H1 (cell line): Measurements from ENCODE around the gene SMIM13. TPM values are rescaled to one million over a fixed set of nuclear protein-coding genes. Genes with fewer than 3 reads are reported as not detected.

Source experiments
- CTCF ChIA-PET: fragments of 300-600 bp; sonication (Branson Sonifier 250); formaldehyde crosslinking; loops from one replicate; lab custom pipeline; 2021; ENCODE audit not compliant: partially characterized antibody; lab: Charles Lee
- POLR2A ChIA-PET: fragments of 300-600 bp; sonication (Branson Sonifier 250); formaldehyde crosslinking; loops from one replicate; lab custom pipeline; 2021; ENCODE audit warnings: inconsistent platforms; ENCODE audit not compliant: partially characterized antibody; lab: Charles Lee
- DNase-seq, 2 experiments: peaks; one replicate each; pipeline versions ENCODE4 v3.0.0 to v3.0.0-alpha.2; 2010 to 2022; ENCODE audit warnings: low spot score in 2 of 2, low read depth in 1 of 2, mixed read lengths in 1 of 2
- FAIRE-seq: peaks from 2 replicates; lab custom pipeline; 2011; peaks lifted over from hg19 to GRCh38; lab: Jason Lieb, UNC
- H2AFZ ChIP-seq: 2 replicates; pipeline ENCODE4 v1.8.1; 2012; ENCODE audit warnings: low read length, inconsistent platforms
- H2AK5ac ChIP-seq: 2 replicates; pipeline ENCODE4 v1.6.1; 2013; ENCODE audit warnings: low read depth, low read length
- H2BK120ac ChIP-seq: replicated peaks from 2 replicates; pipeline ENCODE3; 2013; ENCODE audit warnings: low read depth, low read length, inconsistent platforms
- H2BK12ac ChIP-seq: 2 replicates; pipeline ENCODE4 v1.6.1; 2013; ENCODE audit warnings: low read depth, low read length
- H2BK15ac ChIP-seq: 2 replicates; pipeline ENCODE4 v1.6.1; 2013; ENCODE audit warnings: low read length
- H2BK20ac ChIP-seq: 2 replicates; pipeline ENCODE4 v1.6.1; 2013; ENCODE audit warnings: low read length
- H2BK5ac ChIP-seq: 2 replicates; pipeline ENCODE4 v1.6.1; 2013; ENCODE audit warnings: low read depth, low read length
- H3K14ac ChIP-seq: 2 replicates; pipeline ENCODE4 v1.6.1; 2013; ENCODE audit warnings: inconsistent platforms; ENCODE audit not compliant: insufficient read length
- H3K18ac ChIP-seq: 2 replicates; pipeline ENCODE4 v1.6.1; 2013; ENCODE audit warnings: low read length; ENCODE audit errors: extremely low read depth
- H3K23ac ChIP-seq: 2 replicates; pipeline ENCODE4 v1.6.1; 2013; ENCODE audit warnings: inconsistent platforms; ENCODE audit not compliant: insufficient read length
- H3K23me2 ChIP-seq: 2 replicates; pipeline ENCODE4 v1.6.1; 2013; ENCODE audit warnings: low read depth, low read length
- H3K27ac ChIP-seq: 2 replicates; pipeline ENCODE4 v1.6.1; 2011; ENCODE audit warnings: low read depth, low read length, inconsistent platforms
- H3K27me3 ChIP-seq, 4 experiments: replicated peaks in 1 of 4; 1 replicate in 1 of 4; 2 replicates in 3 of 4; pipeline versions ENCODE4 v1.6.1 to v1.8.1; 2011 to 2013; ENCODE audit warnings: low read length in 3 of 4, mild to moderate bottlenecking in 3 of 4, inconsistent platforms in 2 of 4, mixed read lengths in 2 of 4, moderate library complexity in 1 of 4; ENCODE audit not compliant: control insufficient read depth in 3 of 4, insufficient read depth in 3 of 4; ENCODE audit errors: extremely low read depth in 1 of 4
- H3K36me3 ChIP-seq, 4 experiments: 2 replicates each; pipeline versions ENCODE4 v1.6.1 to v1.8.1; 2011 to 2013; ENCODE audit warnings: mild to moderate bottlenecking in 4 of 4, low read length in 3 of 4, moderate library complexity in 2 of 4, control low read depth in 1 of 4, inconsistent platforms in 1 of 4; ENCODE audit not compliant: insufficient read depth in 4 of 4, control insufficient read depth in 2 of 4
- H3K4ac ChIP-seq: replicated peaks from 2 replicates; pipeline ENCODE3; 2013; ENCODE audit warnings: low read length, low read depth, mixed read lengths, inconsistent platforms; ENCODE audit not compliant: insufficient read length
- H3K4me1 ChIP-seq, 4 experiments: replicated peaks in 1 of 4; 1 replicate in 1 of 4; 2 replicates in 3 of 4; pipeline versions ENCODE4 v1.6.1 to v1.8.1; 2011 to 2013; ENCODE audit warnings: low read length in 3 of 4, inconsistent platforms in 2 of 4, mixed read lengths in 1 of 4; ENCODE audit not compliant: insufficient read depth in 4 of 4, control insufficient read depth in 3 of 4
- H3K4me2 ChIP-seq, 2 experiments: 2 replicates each; pipeline versions ENCODE4 v1.6.1 to v1.8.1; 2011 to 2013; ENCODE audit warnings: low read depth in 2 of 2, low read length in 2 of 2, control low read depth in 1 of 2, inconsistent platforms in 1 of 2, mild to moderate bottlenecking in 1 of 2; ENCODE audit not compliant: insufficient read depth in 1 of 2
- H3K4me3 ChIP-seq, 4 experiments: fragments of 200-600, 300-600 bp in 1 of 4; sonication (generic), shearing (Covaris generic), sonication (Bioruptor Twin) in 1 of 4; 2 replicates each; pipeline versions ENCODE4 v1.5.1 to v1.8.1; 2011 to 2016; ENCODE audit warnings: low read length in 4 of 4, low read depth in 3 of 4, control low read depth in 2 of 4, inconsistent platforms in 2 of 4, mild to moderate bottlenecking in 2 of 4, mixed read lengths in 1 of 4, moderate library complexity in 1 of 4; ENCODE audit not compliant: insufficient read depth in 2 of 4; ENCODE audit errors: extremely low read depth in 1 of 4
- H3K56ac ChIP-seq: replicated peaks from 2 replicates; pipeline ENCODE3; 2013; ENCODE audit warnings: low read depth, mild to moderate bottlenecking, mixed read lengths, low read length, inconsistent platforms; ENCODE audit not compliant: insufficient read length
- H3K79me1 ChIP-seq: 2 replicates; pipeline ENCODE4 v1.6.1; 2013; ENCODE audit warnings: low read depth, low read length, control low read depth
- H3K79me2 ChIP-seq, 2 experiments: 2 replicates each; pipeline versions ENCODE4 v1.6.1 to v1.8.1; 2012 to 2013; ENCODE audit warnings: low read length in 2 of 2, mild to moderate bottlenecking in 2 of 2, inconsistent platforms in 1 of 2; ENCODE audit not compliant: insufficient read depth in 2 of 2, control insufficient read depth in 1 of 2
- H3K9ac ChIP-seq, 4 experiments: replicated peaks in 1 of 4; 1 replicate in 1 of 4; 2 replicates in 3 of 4; pipeline versions ENCODE4 v1.6.1 to v1.8.1; 2011 to 2013; ENCODE audit warnings: low read depth in 3 of 4, low read length in 3 of 4, control low read depth in 2 of 4, mild to moderate bottlenecking in 2 of 4, moderate library complexity in 2 of 4, inconsistent platforms in 1 of 4; ENCODE audit errors: extremely low read depth in 1 of 4
- H3K9me3 ChIP-seq, 2 experiments: 2 replicates each; pipeline versions ENCODE4 v1.6.1 to v1.8.1; 2012 to 2013; ENCODE audit warnings: mild to moderate bottlenecking in 2 of 2, moderate library complexity in 2 of 2, control low read depth in 1 of 2, inconsistent platforms in 1 of 2, low read depth in 1 of 2, low read length in 1 of 2, mixed read lengths in 1 of 2; ENCODE audit not compliant: insufficient read depth in 2 of 2
- H4K20me1 ChIP-seq, 2 experiments: replicated peaks in 1 of 2; 2 replicates each; pipeline versions ENCODE3 to v1.8.1; 2011 to 2013; ENCODE audit warnings: inconsistent platforms in 2 of 2, low read length in 2 of 2, mild to moderate bottlenecking in 1 of 2; ENCODE audit not compliant: insufficient read depth in 2 of 2, control insufficient read depth in 1 of 2
- H4K5ac ChIP-seq: 2 replicates; pipeline ENCODE4 v1.6.1; 2013; ENCODE audit warnings: low read length, low read depth, mixed read lengths, inconsistent platforms; ENCODE audit not compliant: insufficient read length
- H4K8ac ChIP-seq: 2 replicates; pipeline ENCODE4 v1.8.0; 2013; ENCODE audit warnings: mild to moderate bottlenecking, moderate library complexity, low read length, inconsistent platforms; ENCODE audit not compliant: insufficient read depth; ENCODE audit errors: extremely low read depth
- H4K91ac ChIP-seq: replicated peaks from 2 replicates; pipeline ENCODE3; 2013; ENCODE audit warnings: low read length, mixed read lengths, inconsistent platforms; ENCODE audit not compliant: insufficient read length
- CTCF ChIP-seq, 3 experiments: IDR thresholded peaks; 1 replicate in 2 of 3; 2 replicates in 1 of 3; pipeline versions ENCODE4 v1.5.1 to v1.6.1; 2011; ENCODE audit warnings: low read length in 3 of 3, mild to moderate bottlenecking in 3 of 3, inconsistent platforms in 2 of 3, low read depth in 1 of 3, moderate library complexity in 1 of 3; ENCODE audit not compliant: insufficient read depth in 1 of 3; ENCODE audit errors: control extremely low read depth in 1 of 3
- HDAC2 ChIP-seq, 2 experiments: fragments of 300-600 bp in 1 of 2; sonication (generic) in 1 of 2; IDR thresholded peaks; 2 replicates each; pipeline ENCODE4 v1.6.1; 2011 to 2012; ENCODE audit warnings: low read depth in 2 of 2, low read length in 2 of 2, mild to moderate bottlenecking in 2 of 2, moderate library complexity in 2 of 2, borderline replicate concordance in 1 of 2, inconsistent platforms in 1 of 2
- HDAC6 ChIP-seq: IDR thresholded peaks from one replicate; pipeline ENCODE4 v1.7.1; 2012; ENCODE audit warnings: low read depth, mild to moderate bottlenecking, inconsistent platforms, low read length, moderate library complexity
- SAP30 ChIP-seq: fragments of 300-600 bp; sonication (generic); IDR thresholded peaks from 2 replicates; pipeline ENCODE4 v1.7.1; 2012; ENCODE audit warnings: low read length, moderate library complexity, mild to moderate bottlenecking, inconsistent platforms; ENCODE audit not compliant: insufficient read depth, insufficient replicate concordance
- TBP ChIP-seq: IDR thresholded peaks from 2 replicates; pipeline ENCODE4 v1.6.1; 2011; ENCODE audit warnings: low read depth, low read length, improper control_type of control experiment
- WGBS, 2 experiments: shearing (Covaris generic) in 1 of 2; methylation state at CpG; one replicate each; pipeline versions ENCODE4 v1.1.6 to v1.1.7; 2013 to 2015; ENCODE audit warnings: low lambda C conversion rate in 2 of 2, mixed read lengths in 2 of 2, inconsistent platforms in 1 of 2, low coverage in 1 of 2, missing lambda C conversion rate in 1 of 2; ENCODE audit not compliant: insufficient replicate concordance in 2 of 2, insufficient coverage in 1 of 2, insufficient read length in 1 of 2; ENCODE audit errors: extremely low coverage in 1 of 2, missing lambda C conversion rate in 1 of 2; 5-methylcytosine and 5-hydroxymethylcytosine counted together
- polyA plus RNA-seq, 7 experiments: library from polyadenylated mRNA; depleted of rRNA in 3 of 7; stranded (reverse) in 5 of 7; unstranded in 2 of 7; fragments of >200 nt in 5 of 7; fragments of 200-250 nt in 2 of 7; gene quantifications; 1 replicate in 5 of 7; 2 replicates in 1 of 7; 4 replicates in 1 of 7; pipeline versions ENCODE4 v1.2.1 to v1.2.3, GENCODE V29; 2011 to 2013; ENCODE audit warnings: missing spikeins in 2 of 7, mixed read lengths in 2 of 7
- total RNA-seq: library from RNA; stranded (reverse); fragmentation: NEBNext Ultra II Directional; extraction: Animal tissue kit (Norgen Biotek cat#: 25700); gene quantifications from 2 replicates; pipeline ENCODE4 v1.2.1, GENCODE V29; 2021

SMIM13 gene
- total and polyA plus RNA-seq, 2 of the 8 experiments (the other 6 are each of a cell fraction or from before 2014, with no cell fraction given): 1.7 to 10.6 TPM

- Histone ChIP-seq H3K14ac (no peak overlapping the region), H3K27ac (no peak overlapping the region), H3K4ac (no peak overlapping the region), H2BK120ac (no peak overlapping the region), H3K23ac (no peak overlapping the region), H2BK5ac (no peak overlapping the region), H3K36me3 (no peaks in the 10 kb centered on the region), H3K79me1 (no peaks in the 10 kb centered on the region; the same call in 1 of the 2 replicates), H4K91ac (no peak overlapping the region), H2BK15ac (no peak overlapping the region), H3K4me2 (no peak overlapping the region), H2BK20ac (no peak overlapping the region), H3K56ac (no peak overlapping the region), H2AK5ac (no peak overlapping the region), H3K9me3 (no peaks in the 10 kb centered on the region), H4K8ac (no peak overlapping the region), H3K79me2 (peaks cover 0 to 47% of the 10 kb centered on the region in 2 experiments; a peak in 2 of 4 replicates), H3K4me1 (peaks cover 0 to 6% (median 2%) of the 10 kb centered on the region in 4 experiments; a peak in 3 of 7 replicates), H2BK12ac (no peak overlapping the region), H3K18ac (no peak overlapping the region), H4K20me1 (peaks cover 0 to 8% of the 10 kb centered on the region in 2 experiments), H3K27me3 (no peaks in the 10 kb centered on the region), H3K4me3 (no peak overlapping the region), H3K23me2 (no peaks in the 10 kb centered on the region), H2AFZ (no peak overlapping the region), H4K5ac (no peak overlapping the region), H3K9ac (no peak overlapping the region)
- TF ChIP-seq HDAC2 (IDR thresholded peaks at IDR 0.05; ENCODE audit: borderline replicate concordance in 1 of 2, low read depth in 2 of 2, low read length in 2 of 2) (no peak), CTCF (IDR thresholded peaks at IDR 0.05; ENCODE audit: control extremely low read depth in 1 of 3, insufficient read depth in 1 of 3, low read depth in 1 of 3, low read length in 3 of 3) (no peak), TBP (no peak), SAP30 (no peak), HDAC6 (no peak)
- no peak for DNase-seq
- ChIA-PET CTCF (interaction anchor here (0.6 kb wide), 1 partner anchor 642 kb away, joined by 3 read pairs; no protein-coding TSS in a partner anchor), POLR2A (no interaction called here)
- WGBS, 2 experiments: 87% methylated on average over 1 of the region's 1 CpG; no CpG with 5 or more reads in 1 of the 2 experiments
- no peak for FAIRE-seq
Measured at GRCh38 chr6:11122380-11122779, 28.7 kb downstream of the SMIM13 start.
